HEK293 (cell line): Measurements from ENCODE around the gene MTG1.
A peak's percentile ranks its signal among the peaks of the same experiment; 100 is the strongest.

Experiments used
- CTCF ChIA-PET: fragments of 350-600 bp; formaldehyde crosslinking; extraction: SDS; loops from one replicate; lab custom pipeline; 2021; ENCODE audit warnings: antibody characterized with exemption; lab: Yijun Ruan, JAX
- POLR2A ChIA-PET: fragments of 300-600 bp; formaldehyde crosslinking; extraction: SDS; loops from one replicate; lab custom pipeline; 2020; ENCODE audit warnings: antibody characterized with exemption, inconsistent platforms; lab: Yijun Ruan, JAX
- H3K27ac ChIP-seq: fragments of 200-500 bp; sonication (Bioruptor generic); 2 replicates; pipeline ENCODE4 v1.5.1; 2014; ENCODE audit warnings: low read depth, low read length, control low read depth, inconsistent platforms; ENCODE audit errors: extremely low read depth
- H3K36me3 ChIP-seq, 2 experiments: fragments of 200-500 bp in 1 of 2; sonication (Bioruptor generic) in 1 of 2; 1 replicate in 1 of 2; 2 replicates in 1 of 2; pipeline ENCODE4 v1.5.1; 2014 to 2017; ENCODE audit warnings: inconsistent platforms in 2 of 2, low read length in 2 of 2; ENCODE audit not compliant: control insufficient read depth in 2 of 2, insufficient read depth in 1 of 2
- H3K4me1 ChIP-seq: fragments of 200-500 bp; sonication (Bioruptor generic); 2 replicates; pipeline ENCODE4 v1.5.1; 2014; ENCODE audit warnings: mild to moderate bottlenecking, low read length, inconsistent platforms; ENCODE audit not compliant: control insufficient read depth, insufficient read depth
- H3K4me3 ChIP-seq: 2 replicates; pipeline ENCODE4 v1.5.1; 2011; ENCODE audit warnings: low read depth, mild to moderate bottlenecking, control low read depth, low read length, moderate library complexity
- H3K9me3 ChIP-seq: fragments of 200-500 bp; sonication (Bioruptor generic); 2 replicates; pipeline ENCODE4 v1.5.1; 2014; ENCODE audit warnings: low read depth, low read length, inconsistent platforms; ENCODE audit not compliant: control insufficient read depth, insufficient read depth
- ATF2 ChIP-seq: fragments of 450-650 bp; formaldehyde crosslinking; IDR thresholded peaks from 2 replicates; pipeline ENCODE4 v1.5.1; 2016; ENCODE audit warnings: missing biosample characterization, missing genetic modification characterization, low read depth
- FEZF1 ChIP-seq: fragments of 450-650 bp; formaldehyde crosslinking; IDR thresholded peaks from 2 replicates; pipeline ENCODE4 v1.5.1; 2016; ENCODE audit warnings: missing biosample characterization, missing genetic modification characterization
- GLIS2 ChIP-seq: fragments of 450-650 bp; formaldehyde crosslinking; IDR thresholded peaks from 2 replicates; pipeline ENCODE4 v1.5.1; 2016; ENCODE audit warnings: missing biosample characterization, missing genetic modification characterization
- IKZF3 ChIP-seq: fragments of 450-650 bp; IDR thresholded peaks from 2 replicates; pipeline ENCODE4 v1.5.0; 2018; ENCODE audit warnings: missing biosample characterization, mild to moderate bottlenecking, missing genetic modification characterization, moderate library complexity
- PRDM1 ChIP-seq: fragments of 450-650 bp; formaldehyde crosslinking; IDR thresholded peaks from 2 replicates; pipeline ENCODE4; 2016; ENCODE audit warnings: missing biosample characterization, missing genetic modification characterization
- RBAK ChIP-seq: fragments of 450-650 bp; formaldehyde crosslinking; IDR thresholded peaks from 2 replicates; pipeline ENCODE4 v1.5.1; 2016; ENCODE audit warnings: missing biosample characterization, missing genetic modification characterization
- TCF7L2 ChIP-seq: IDR thresholded peaks from 2 replicates; pipeline ENCODE4 v1.6.1; 2011; ENCODE audit warnings: low read depth, mild to moderate bottlenecking, inconsistent platforms, low read length, moderate library complexity, borderline replicate concordance
- ZBTB26 ChIP-seq: fragments of 450-650 bp; formaldehyde crosslinking; optimal IDR thresholded peaks from 2 replicates; pipeline ENCODE3; 2016; ENCODE audit warnings: missing biosample characterization, mild to moderate bottlenecking, missing genetic modification characterization
- ZBTB44 ChIP-seq: fragments of 450-650 bp; IDR thresholded peaks from 2 replicates; pipeline ENCODE4 v1.5.1; 2018; ENCODE audit warnings: missing biosample characterization, mild to moderate bottlenecking, missing genetic modification characterization
- ZBTB8A ChIP-seq: fragments of 450-650 bp; formaldehyde crosslinking; IDR thresholded peaks from 2 replicates; pipeline ENCODE4 v1.5.1; 2016; ENCODE audit warnings: missing biosample characterization, missing genetic modification characterization
- ZIC2 ChIP-seq: fragments of 450-650 bp; formaldehyde crosslinking; IDR thresholded peaks from 2 replicates; pipeline ENCODE4 v1.5.1; 2016; ENCODE audit warnings: missing biosample characterization, missing genetic modification characterization
- ZNF335 ChIP-seq: fragments of 450-650 bp; formaldehyde crosslinking; conservative IDR thresholded peaks from 2 replicates; pipeline ENCODE4 v1.5.1; 2016; ENCODE audit warnings: missing biosample characterization, missing genetic modification characterization
- ZNF391 ChIP-seq: fragments of 450-650 bp; formaldehyde crosslinking; IDR thresholded peaks from 2 replicates; pipeline ENCODE4 v1.5.1; 2016; ENCODE audit warnings: low read depth, missing biosample characterization, missing genetic modification characterization, borderline replicate concordance
- ZNF426 ChIP-seq: fragments of 450-650 bp; formaldehyde crosslinking; IDR thresholded peaks from 2 replicates; pipeline ENCODE4 v1.5.1; 2017; ENCODE audit warnings: missing biosample characterization, missing genetic modification characterization, mild to moderate bottlenecking, inconsistent platforms, moderate library complexity
- ZNF514 ChIP-seq: fragments of 450-650 bp; formaldehyde crosslinking; IDR thresholded peaks from 2 replicates; pipeline ENCODE4 v1.5.1; 2016; ENCODE audit warnings: missing biosample characterization, missing genetic modification characterization
- ZNF645 ChIP-seq: fragments of 450-650 bp; formaldehyde crosslinking; IDR thresholded peaks from 2 replicates; pipeline ENCODE4; 2016; ENCODE audit warnings: missing biosample characterization, missing genetic modification characterization
- ZNF658 ChIP-seq: fragments of 450-650 bp; formaldehyde crosslinking; IDR thresholded peaks from 2 replicates; pipeline ENCODE4; 2016; ENCODE audit warnings: missing biosample characterization, missing genetic modification characterization
- ZNF747 ChIP-seq: fragments of 450-650 bp; formaldehyde crosslinking; IDR thresholded peaks from 2 replicates; pipeline ENCODE4 v1.5.1; 2016; ENCODE audit warnings: missing biosample characterization, missing genetic modification characterization
- ZNF776 ChIP-seq: fragments of 450-650 bp; formaldehyde crosslinking; IDR thresholded peaks from 2 replicates; pipeline ENCODE4 v1.5.0; 2017; ENCODE audit warnings: missing biosample characterization, missing genetic modification characterization, borderline replicate concordance
- ZNF830 ChIP-seq: fragments of 450-650 bp; IDR thresholded peaks from 2 replicates; pipeline ENCODE4 v1.5.0; 2018; ENCODE audit warnings: missing biosample characterization, missing genetic modification characterization, low read depth, mild to moderate bottlenecking, moderate library complexity
- ZNF837 ChIP-seq: fragments of 450-650 bp; formaldehyde crosslinking; IDR thresholded peaks from 2 replicates; pipeline ENCODE4 v1.5.1; 2016; ENCODE audit warnings: missing biosample characterization, missing genetic modification characterization

Gene MTG1

GRCh38 chr10:133355991-133356390, 38.0 kb upstream of the MTG1 start:
- ChIA-PET POLR2A (interaction anchor here (2.0 kb wide), 1 partner anchor 32 kb away, joined by 4 read pairs; no protein-coding TSS in a partner anchor), CTCF (interaction anchor here (0.6 to 1.2 kb wide), 2 partner anchors 16 to 27 kb away, joined by 3 read pairs; no protein-coding TSS in a partner anchor)
- Histone ChIP-seq H3K9me3 (no peaks in the 10 kb centered on the region), H3K4me3 (no peak overlapping the region), H3K36me3 (no peaks in the 10 kb centered on the region), H3K4me1 (peaks cover 4% of the 10 kb centered on the region; the same call in 1 of the 2 replicates), H3K27ac (no peak overlapping the region)
- TF ChIP-seq ZBTB8A (tag by site-specific recombination) (no peak), ZBTB44 (tag by site-specific recombination) (no peak), GLIS2 (peak; percentile 34; the same call in 1 of the 2 replicates), RBAK (tag by site-specific recombination) (no peak)

GRCh38 chr10:133356549-133357284, 37.2 kb upstream of the MTG1 start:
- CTCF ChIA-PET, result interaction anchor here (0.6 to 1.2 kb wide), 2 partner anchors 16 to 27 kb away, joined by 3 read pairs; no protein-coding TSS in a partner anchor
- POLR2A ChIA-PET, result interaction anchor here (0.6 to 2.0 kb wide), 3 partner anchors 14 to 32 kb away, joined by 3 to 5 read pairs (median 4); partner anchors contain the start of gene ECHS1

GRCh38 chr10:133357285-133358161, 36.4 kb upstream of the MTG1 start, which contains the start of gene FUOM:
Gene FUOM (minus strand): TSS chr10:133358019. CDS start chr10:133358007, 12 bp downstream.
- H3K9me3 ChIP-seq, result no peaks in the 10 kb centered on the region
- H3K4me1 ChIP-seq, result peaks cover 4% of the 10 kb centered on the region; the same call in 1 of the 2 replicates
- peaks cover 0 to 11% of the 10 kb centered on the region in 2 experiments; a peak in 1 of 3 replicates for H3K36me3 ChIP-seq
- ChIA-PET CTCF (interaction anchor here (1.2 kb wide), 1 partner anchor 28 kb away, joined by 3 read pairs; no protein-coding TSS in a partner anchor), POLR2A (interaction anchor here (0.6 to 1.1 kb wide), 2 partner anchors 13 to 16 kb away, joined by 3 to 5 read pairs; partner anchors contain the start of gene ECHS1)
- H3K4me3 ChIP-seq, result no peak within 1 kb of the TSS
- no peak within 1 kb of the TSS for H3K27ac ChIP-seq
- no peak for TF ChIP-seq ZNF776 (tag by site-specific recombination)
- peak; percentile 47 for TF ChIP-seq GLIS2
- TF ChIP-seq ZNF830, result no peak
- no peak; the same call in 1 of the 2 replicates for TF ChIP-seq ZNF335 (tag by site-specific recombination)
- TF ChIP-seq FEZF1 (tag by site-specific recombination), result no peak
- TF ChIP-seq ZBTB26 (tag by site-specific recombination), result peak; percentile 31
- peak; percentile 40; the same call in 1 of the 2 replicates for TF ChIP-seq ZIC2
- TF ChIP-seq TCF7L2, result no peak
- TF ChIP-seq ZNF391 (tag by site-specific recombination), result no peak
- no peak for TF ChIP-seq ZNF514 (tag by site-specific recombination)
- TF ChIP-seq PRDM1 (tag by site-specific recombination), result no peak
- TF ChIP-seq ZNF837 (tag by site-specific recombination), result no peak
- TF ChIP-seq IKZF3 (tag by site-specific recombination), result no peak
- TF ChIP-seq ZNF426, result no peak

More at GRCh38 chr10:133356549-133357284, 37.2 kb upstream of the MTG1 start:
- Histone ChIP-seq H3K4me1 (peaks cover 4% of the 10 kb centered on the region; the same call in 1 of the 2 replicates), H3K27ac (no peak overlapping the region), H3K36me3 (peaks cover 0 to 3% of the 10 kb centered on the region in 2 experiments; a peak in 1 of 3 replicates), H3K9me3 (no peaks in the 10 kb centered on the region), H3K4me3 (no peak overlapping the region)
- no peak for TF ChIP-seq ZNF645 (tag by site-specific recombination)
- no peak for TF ChIP-seq ZNF747 (tag by site-specific recombination)
- TF ChIP-seq ZNF658 (tag by site-specific recombination), result no peak
- TF ChIP-seq ATF2 (tag by site-specific recombination), result no peak
